ENCODE data around the gene KCNMB1.
A peak's percentile ranks its signal among the peaks of the same experiment; 100 is the strongest.

KCNMB1 gene, protein sequence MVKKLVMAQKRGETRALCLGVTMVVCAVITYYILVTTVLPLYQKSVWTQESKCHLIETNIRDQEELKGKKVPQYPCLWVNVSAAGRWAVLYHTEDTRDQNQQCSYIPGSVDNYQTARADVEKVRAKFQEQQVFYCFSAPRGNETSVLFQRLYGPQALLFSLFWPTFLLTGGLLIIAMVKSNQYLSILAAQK

DNA sequence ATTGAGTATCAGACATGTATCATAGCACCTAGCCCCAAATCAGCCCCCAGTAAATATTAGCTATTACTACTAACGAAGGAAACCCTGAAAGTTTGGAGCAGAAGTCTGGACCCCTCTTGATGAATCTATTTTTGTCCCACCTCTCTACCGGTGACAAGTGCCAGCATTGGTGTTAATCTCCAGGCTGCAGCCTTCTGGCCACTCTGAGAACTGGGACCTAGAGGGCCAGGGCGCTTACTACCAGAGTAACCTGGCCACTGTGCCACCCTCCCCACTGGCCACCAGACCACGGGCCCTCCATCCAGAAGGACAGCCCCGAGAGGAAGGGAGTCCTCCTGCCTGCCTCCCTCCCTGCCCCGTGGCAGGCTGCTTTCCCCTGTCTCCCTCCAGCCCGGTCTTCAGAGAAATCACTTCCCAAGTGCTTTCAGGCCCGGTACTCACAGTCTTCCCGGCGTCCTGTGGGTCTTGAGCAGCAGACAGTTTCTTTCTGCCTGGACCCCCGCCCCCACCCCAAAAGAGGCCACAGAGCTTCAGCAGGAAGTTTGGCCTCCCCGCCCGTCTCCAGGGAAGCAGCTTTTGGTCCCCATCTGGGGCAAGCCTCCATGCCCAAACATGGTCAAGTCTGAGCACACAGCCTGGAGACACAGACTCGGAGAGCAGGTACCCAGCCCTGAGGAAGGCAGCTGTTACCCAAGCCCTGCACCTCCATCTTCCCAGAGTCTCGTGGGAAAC lies at the start of gene KCNMB1:
Gene KCNMB1 (minus strand): TSS at position 550 of the 732 bp plus-strand sequence. CDS start 3,920 bp downstream, outside the sequence.
- no peaks in the 10 kb centered on the region for H3K4me1 ChIP-seq (ENCODE audit: control insufficient read depth, insufficient read depth, low read length)
- peak within 1 kb of the TSS; percentile 39 for H3K9ac ChIP-seq (ENCODE audit: low read length)
- H3K36me3 ChIP-seq (ENCODE audit: control insufficient read depth, insufficient read depth, low read length): no peaks in the 10 kb centered on the region
- no peaks in the 10 kb centered on the region for H3K9me3 ChIP-seq (ENCODE audit: control insufficient read depth, low read length)
- H3K4me3 ChIP-seq (ENCODE audit: low read length): no peak within 1 kb of the TSS
- no peaks in the 10 kb centered on the region for H3K27me3 ChIP-seq (ENCODE audit: control insufficient read depth, insufficient read depth, low read length)

DNA sequence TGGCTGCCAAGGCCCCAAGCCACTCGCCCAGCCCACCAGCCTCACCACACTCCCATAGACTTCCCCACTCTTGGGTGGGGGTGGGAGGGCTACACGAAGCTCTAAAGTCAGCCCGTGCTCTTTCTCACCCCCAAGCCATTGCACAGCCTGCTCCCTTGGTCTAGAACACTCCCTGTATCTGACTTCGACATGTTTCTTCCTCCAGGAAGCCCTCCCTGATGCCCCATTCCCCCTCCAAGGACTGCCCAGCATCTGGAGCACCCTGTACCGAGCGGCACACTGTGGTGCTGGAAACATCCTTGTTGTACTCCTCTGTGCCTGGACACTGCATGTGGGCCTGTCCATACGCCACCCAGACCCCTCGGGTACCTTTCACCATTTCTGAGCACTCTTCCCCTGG lies 49.4 kb upstream of the KCNMB1 start:
- no peak overlapping the region for H3K4me3 ChIP-seq (ENCODE audit: low read length)
- no peaks in the 10 kb centered on the region for H3K36me3 ChIP-seq (ENCODE audit: control insufficient read depth, insufficient read depth, low read length)
- H3K27me3 ChIP-seq (ENCODE audit: control insufficient read depth, insufficient read depth, low read length): no peaks in the 10 kb centered on the region
- H3K9me3 ChIP-seq (ENCODE audit: control insufficient read depth, low read length): no peaks in the 10 kb centered on the region
- H3K4me1 ChIP-seq (ENCODE audit: control insufficient read depth, insufficient read depth, low read length): no peaks in the 10 kb centered on the region
- no peak overlapping the region for H3K9ac ChIP-seq (ENCODE audit: low read length)

DNA sequence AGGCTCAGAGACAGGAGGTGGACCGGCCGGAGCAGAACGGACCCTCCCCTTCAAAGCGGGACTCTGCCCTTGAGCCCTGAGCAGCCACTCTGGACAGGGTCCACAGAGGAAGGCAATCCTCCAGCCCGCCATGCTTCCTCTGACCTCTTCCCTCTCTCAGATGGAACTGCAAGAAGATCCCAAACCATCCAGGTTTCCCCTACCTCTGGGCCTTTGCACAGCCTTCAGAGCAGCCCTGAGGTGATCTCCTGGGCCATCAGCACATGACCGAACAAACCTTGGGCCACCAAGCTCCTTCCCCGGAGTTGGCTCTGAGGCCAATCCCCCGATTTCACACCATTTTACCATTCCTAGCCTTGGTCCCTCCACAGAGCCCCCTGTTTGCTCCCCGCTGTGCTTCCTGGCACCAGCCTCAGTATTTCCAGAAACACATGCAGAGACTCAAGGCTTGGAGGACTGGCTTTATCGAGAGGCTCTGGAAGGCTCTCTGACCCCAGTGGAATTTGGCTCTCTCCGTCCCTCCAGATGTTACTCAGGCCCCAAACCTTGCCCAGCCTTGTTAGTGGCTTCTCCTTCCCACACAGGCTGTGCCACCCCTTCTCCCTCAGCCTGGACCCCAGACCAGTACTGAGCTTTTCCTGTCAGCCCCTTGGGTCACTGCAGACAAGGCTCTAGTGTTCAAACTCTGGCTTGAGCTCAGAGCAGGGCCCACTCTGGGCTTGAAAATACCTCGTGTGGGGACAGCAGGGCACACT lies 48.6 kb upstream of the KCNMB1 start:
- H3K9me3 ChIP-seq (ENCODE audit: control insufficient read depth, low read length): no peaks in the 10 kb centered on the region
- H3K4me3 ChIP-seq (ENCODE audit: low read length): no peak overlapping the region
- no peaks in the 10 kb centered on the region for H3K27me3 ChIP-seq (ENCODE audit: control insufficient read depth, insufficient read depth, low read length)
- H3K4me1 ChIP-seq (ENCODE audit: control insufficient read depth, insufficient read depth, low read length): no peaks in the 10 kb centered on the region
- no peaks in the 10 kb centered on the region for H3K36me3 ChIP-seq (ENCODE audit: control insufficient read depth, insufficient read depth, low read length)
- H3K9ac ChIP-seq (ENCODE audit: low read length): no peak overlapping the region

DNA sequence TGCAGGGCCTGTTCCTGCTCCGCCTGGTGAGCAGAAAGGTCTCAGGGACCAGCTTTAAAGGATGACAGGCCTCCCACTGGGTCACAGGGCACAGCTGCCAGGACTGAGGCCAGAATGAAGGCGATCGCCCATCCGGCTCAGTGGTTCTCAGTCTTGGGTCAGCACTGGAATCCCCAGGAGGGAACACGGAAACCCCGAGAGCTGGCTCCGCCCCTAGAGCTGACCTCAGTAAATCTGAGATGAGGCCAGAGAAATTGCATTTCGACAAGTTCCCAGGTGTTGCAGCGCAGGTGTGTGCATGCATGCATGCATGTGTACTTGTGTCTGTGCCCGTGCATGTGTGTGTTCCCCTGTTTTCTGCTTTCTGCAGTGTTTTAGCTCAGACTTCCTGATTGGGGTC lies 47.2 kb upstream of the KCNMB1 start:
- no peak overlapping the region for H3K4me3 ChIP-seq (ENCODE audit: low read length)

DNA sequence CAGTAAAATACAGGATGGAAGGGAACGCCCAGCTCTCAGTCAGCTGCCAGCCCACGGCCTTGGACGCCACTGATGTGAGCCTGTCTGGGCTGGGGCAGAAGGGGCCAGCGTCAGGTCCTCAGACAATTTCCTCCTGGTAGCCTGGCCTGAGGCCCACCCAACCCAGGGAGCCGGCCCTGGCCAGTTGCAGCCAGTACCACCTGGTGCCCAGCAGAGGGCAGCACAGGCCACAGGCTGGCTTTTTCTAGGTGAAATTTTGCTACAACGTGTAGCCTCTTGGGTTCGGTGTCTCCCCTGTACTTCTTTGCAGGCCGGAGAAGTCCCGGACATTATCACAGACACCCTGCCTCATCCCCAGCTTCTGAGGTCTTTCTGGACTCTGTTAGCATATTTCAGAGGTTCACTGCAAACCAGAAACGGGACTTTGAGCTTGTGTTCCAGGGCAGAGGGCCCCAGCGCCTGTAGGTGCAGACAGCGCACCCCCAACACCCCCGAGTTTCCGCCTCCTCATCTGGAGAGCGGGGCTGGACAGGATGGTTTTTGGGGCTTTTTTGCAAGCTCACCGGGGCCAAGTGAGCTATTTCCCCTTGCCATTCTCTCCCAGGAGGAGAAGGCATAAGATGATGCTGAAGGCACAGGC lies 45.9 kb upstream of the KCNMB1 start:
- no peaks in the 10 kb centered on the region for H3K36me3 ChIP-seq (ENCODE audit: control insufficient read depth, insufficient read depth, low read length)
- no peak overlapping the region for H3K4me3 ChIP-seq (ENCODE audit: low read length)
- no peaks in the 10 kb centered on the region for H3K9me3 ChIP-seq (ENCODE audit: control insufficient read depth, low read length)
- H3K9ac ChIP-seq (ENCODE audit: low read length): no peak overlapping the region
- H3K4me1 ChIP-seq (ENCODE audit: control insufficient read depth, insufficient read depth, low read length): no peaks in the 10 kb centered on the region
- no peaks in the 10 kb centered on the region for H3K27me3 ChIP-seq (ENCODE audit: control insufficient read depth, insufficient read depth, low read length)

More for the DNA sequence above, 47.2 kb upstream of the KCNMB1 start:
- Histone ChIP-seq H3K9me3 (ENCODE audit: control insufficient read depth, low read length) (no peaks in the 10 kb centered on the region), H3K9ac (ENCODE audit: low read length) (no peak overlapping the region), H3K27me3 (ENCODE audit: control insufficient read depth, insufficient read depth, low read length) (no peaks in the 10 kb centered on the region), H3K4me1 (ENCODE audit: control insufficient read depth, insufficient read depth, low read length) (no peaks in the 10 kb centered on the region), H3K36me3 (ENCODE audit: control insufficient read depth, insufficient read depth, low read length) (no peaks in the 10 kb centered on the region)

DNA sequence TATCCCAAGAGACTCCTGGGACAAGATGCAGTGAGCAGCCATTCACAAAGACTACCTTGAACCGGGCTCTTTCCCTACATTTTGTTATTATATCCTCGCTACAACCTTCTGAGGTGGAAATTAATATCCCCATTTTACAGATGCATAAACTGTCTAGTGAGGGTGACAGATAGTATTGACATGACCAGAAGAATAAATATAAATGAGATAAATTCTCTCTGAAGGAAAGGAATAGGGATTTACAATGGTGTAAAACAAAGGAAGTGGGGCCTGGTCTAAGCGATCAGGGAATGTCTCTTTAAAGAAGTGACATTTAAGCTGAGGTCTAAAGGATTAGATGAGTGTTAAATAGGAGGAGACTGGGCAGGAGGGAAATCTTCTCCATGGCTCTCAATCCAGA lies 43.5 kb upstream of the KCNMB1 start:
- Histone ChIP-seq H3K9ac (ENCODE audit: low read length) (no peak overlapping the region), H3K4me1 (ENCODE audit: control insufficient read depth, insufficient read depth, low read length) (no peaks in the 10 kb centered on the region), H3K4me3 (ENCODE audit: low read length) (no peak overlapping the region), H3K36me3 (ENCODE audit: control insufficient read depth, insufficient read depth, low read length) (no peaks in the 10 kb centered on the region), H3K27me3 (ENCODE audit: control insufficient read depth, insufficient read depth, low read length) (no peaks in the 10 kb centered on the region), H3K9me3 (ENCODE audit: control insufficient read depth, low read length) (no peaks in the 10 kb centered on the region)

DNA sequence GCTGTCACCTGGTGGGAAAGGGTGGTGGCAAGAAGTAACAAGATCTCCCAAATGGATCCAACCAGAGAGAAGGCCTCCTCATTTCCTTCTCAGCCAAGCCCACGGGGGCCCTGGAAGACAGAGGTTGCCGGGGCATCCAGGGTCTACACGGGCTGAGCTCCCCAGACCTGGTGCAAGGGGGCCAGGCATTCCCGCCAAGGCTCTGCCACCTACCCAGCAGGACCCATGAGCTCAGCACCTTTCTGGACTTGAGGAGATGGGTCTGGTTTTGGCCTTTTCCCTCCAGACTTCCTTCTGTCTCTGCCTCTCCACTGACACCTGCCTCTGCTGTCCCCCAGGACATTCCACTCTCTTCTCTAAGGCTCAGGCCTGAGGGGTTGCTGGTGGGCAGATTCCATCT lies 42.4 kb upstream of the KCNMB1 start:
- Histone ChIP-seq H3K9me3 (ENCODE audit: control insufficient read depth, low read length) (no peaks in the 10 kb centered on the region), H3K9ac (ENCODE audit: low read length) (no peak overlapping the region), H3K27me3 (ENCODE audit: control insufficient read depth, insufficient read depth, low read length) (no peaks in the 10 kb centered on the region), H3K36me3 (ENCODE audit: control insufficient read depth, insufficient read depth, low read length) (no peaks in the 10 kb centered on the region), H3K4me3 (ENCODE audit: low read length) (no peak overlapping the region), H3K4me1 (ENCODE audit: control insufficient read depth, insufficient read depth, low read length) (no peaks in the 10 kb centered on the region)

DNA sequence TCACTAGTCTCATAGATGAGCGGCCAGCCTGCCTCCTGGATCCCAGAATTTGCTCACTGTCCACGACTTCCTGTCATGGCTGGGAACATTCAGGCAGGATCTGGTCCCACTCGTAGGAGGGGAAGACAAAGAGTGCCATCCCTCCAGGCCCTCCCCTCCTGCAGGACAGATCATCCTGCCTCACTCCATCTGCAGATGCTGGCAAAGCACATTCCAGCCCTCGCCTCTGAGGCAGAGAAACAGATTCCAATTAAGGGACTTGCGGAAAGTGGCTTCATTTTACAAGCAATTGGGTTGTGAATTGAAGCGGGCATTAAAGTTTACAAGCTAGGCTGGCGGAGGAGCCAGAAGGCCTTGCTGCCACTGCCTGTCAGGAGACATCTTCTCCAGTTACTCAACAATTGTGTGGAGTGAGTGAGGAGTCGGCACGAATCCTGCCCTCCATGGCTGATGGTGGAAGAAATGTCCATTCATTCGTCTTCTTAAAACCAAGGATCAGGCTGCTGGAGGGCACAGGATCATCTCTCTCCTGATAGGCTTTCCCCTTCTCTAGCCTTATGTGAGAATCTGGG lies 41.8 kb upstream of the KCNMB1 start:
- Histone ChIP-seq H3K9ac (ENCODE audit: low read length) (no peak overlapping the region), H3K9me3 (ENCODE audit: control insufficient read depth, low read length) (no peaks in the 10 kb centered on the region), H3K4me1 (ENCODE audit: control insufficient read depth, insufficient read depth, low read length) (no peaks in the 10 kb centered on the region), H3K27me3 (ENCODE audit: control insufficient read depth, insufficient read depth, low read length) (no peaks in the 10 kb centered on the region), H3K36me3 (ENCODE audit: control insufficient read depth, insufficient read depth, low read length) (no peaks in the 10 kb centered on the region), H3K4me3 (ENCODE audit: low read length) (no peak overlapping the region)

DNA sequence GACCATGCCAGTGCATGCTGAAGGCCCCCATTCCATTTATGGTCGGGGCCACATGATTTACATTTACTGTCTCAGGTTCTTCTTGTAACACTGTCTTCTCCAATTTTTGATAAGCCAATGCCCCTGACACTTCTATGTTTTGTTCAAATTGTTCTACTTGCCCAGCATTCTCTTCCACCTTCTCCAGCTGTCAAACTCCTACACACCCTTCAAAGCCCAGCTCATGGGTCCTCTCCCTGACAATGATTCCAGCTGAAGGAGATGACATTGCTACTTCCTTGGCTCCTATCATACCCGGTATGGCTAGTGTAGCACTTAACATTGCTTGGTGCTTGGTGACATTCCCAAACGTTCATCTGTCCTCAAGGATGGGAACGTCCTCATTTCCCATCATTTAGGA lies 41.1 kb upstream of the KCNMB1 start:
- Histone ChIP-seq H3K4me3 (ENCODE audit: low read length) (no peak overlapping the region), H3K9me3 (ENCODE audit: control insufficient read depth, low read length) (no peaks in the 10 kb centered on the region), H3K9ac (ENCODE audit: low read length) (no peak overlapping the region), H3K27me3 (ENCODE audit: control insufficient read depth, insufficient read depth, low read length) (no peaks in the 10 kb centered on the region), H3K4me1 (ENCODE audit: control insufficient read depth, insufficient read depth, low read length) (no peaks in the 10 kb centered on the region), H3K36me3 (ENCODE audit: control insufficient read depth, insufficient read depth, low read length) (no peaks in the 10 kb centered on the region)

DNA sequence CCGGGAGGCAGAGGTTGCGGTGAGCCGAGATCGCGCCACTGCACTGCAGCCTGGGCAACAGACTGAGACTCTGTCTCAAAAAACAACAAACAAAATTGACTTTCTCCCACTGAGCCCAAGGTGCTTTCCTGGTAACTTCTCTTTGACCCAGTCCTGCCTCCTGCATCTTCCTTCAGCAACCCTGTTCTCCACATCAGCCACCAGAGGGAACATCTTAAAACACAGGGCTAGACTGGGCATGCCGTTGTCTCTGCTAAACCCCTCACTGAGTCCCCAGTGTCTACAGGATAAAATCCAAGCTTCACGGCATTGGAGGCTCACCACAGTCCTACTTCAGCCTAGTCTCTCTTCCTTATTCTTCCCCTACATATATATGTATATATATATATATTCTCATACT lies 39.8 kb upstream of the KCNMB1 start:
- no peaks in the 10 kb centered on the region for H3K9me3 ChIP-seq (ENCODE audit: control insufficient read depth, low read length)
- H3K4me3 ChIP-seq (ENCODE audit: low read length): no peak overlapping the region
- H3K9ac ChIP-seq (ENCODE audit: low read length): no peak overlapping the region
- no peaks in the 10 kb centered on the region for H3K27me3 ChIP-seq (ENCODE audit: control insufficient read depth, insufficient read depth, low read length)
- no peaks in the 10 kb centered on the region for H3K4me1 ChIP-seq (ENCODE audit: control insufficient read depth, insufficient read depth, low read length)
- no peaks in the 10 kb centered on the region for H3K36me3 ChIP-seq (ENCODE audit: control insufficient read depth, insufficient read depth, low read length)

DNA sequence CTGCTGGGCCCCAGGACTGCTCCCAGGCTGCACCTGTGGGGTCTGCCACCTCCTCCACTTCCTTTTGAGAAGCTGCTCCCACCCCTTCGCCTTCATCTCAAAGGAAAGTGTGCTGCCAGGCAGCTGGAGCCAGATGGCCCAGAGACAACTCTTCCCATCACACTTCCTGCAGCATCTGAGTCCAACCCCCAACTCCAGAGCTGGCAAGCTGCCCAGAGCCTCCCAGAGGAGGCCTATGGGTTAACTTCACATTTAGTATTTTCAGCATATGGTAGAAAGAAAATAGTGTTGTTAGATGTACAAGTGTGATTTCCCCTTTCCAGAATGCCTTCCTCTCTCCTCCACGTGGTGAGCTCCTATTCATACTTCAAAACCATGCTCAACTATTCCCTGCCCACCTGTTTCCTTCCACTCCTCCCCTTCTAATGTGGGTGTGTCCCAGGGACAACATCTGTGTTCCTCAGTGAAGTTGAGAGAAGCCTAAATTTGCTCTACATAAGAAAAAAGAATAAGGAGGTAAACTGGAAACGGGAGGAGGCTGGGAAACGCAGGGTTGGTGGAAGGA lies 38.6 kb upstream of the KCNMB1 start:
- Histone ChIP-seq H3K4me3 (ENCODE audit: low read length) (no peak overlapping the region), H3K36me3 (ENCODE audit: control insufficient read depth, insufficient read depth, low read length) (no peaks in the 10 kb centered on the region), H3K27me3 (ENCODE audit: control insufficient read depth, insufficient read depth, low read length) (no peaks in the 10 kb centered on the region), H3K9me3 (ENCODE audit: control insufficient read depth, low read length) (no peaks in the 10 kb centered on the region), H3K4me1 (ENCODE audit: control insufficient read depth, insufficient read depth, low read length) (no peaks in the 10 kb centered on the region), H3K9ac (ENCODE audit: low read length) (no peak overlapping the region)
